Brain microvascular endothelial cell (primary cell): ENCODE results near the gene RECK.
"Not testable (repeated sequence)": the region's sequence is repeated elsewhere in the genome, so short reads cannot be mapped to it uniquely, and the experiment has no call there.

ENCODE experiments used
- DNase-seq: peaks from one replicate; pipeline ENCODE4 v3.0.0-alpha.2; 2020
- H3K27ac ChIP-seq: fragments of 250-450 bp; sonication (Bioruptor Pico); 2 replicates; pipeline ENCODE4 v1.5.1; 2020; ENCODE audit warnings: mild to moderate bottlenecking, moderate library complexity
- H3K27me3 ChIP-seq: fragments of 250-450 bp; sonication (Bioruptor Pico); replicated peaks from 2 replicates; pipeline ENCODE4 v1.5.1; 2020; ENCODE audit warnings: mild to moderate bottlenecking
- H3K36me3 ChIP-seq: fragments of 250-450 bp; sonication (Bioruptor Pico); replicated peaks from 2 replicates; pipeline ENCODE4 v1.5.1; 2020; ENCODE audit warnings: mild to moderate bottlenecking
- H3K4me3 ChIP-seq: 2 replicates; pipeline ENCODE4 v1.5.1; 2011; ENCODE audit warnings: low read depth, mild to moderate bottlenecking, control low read depth, low read length, moderate library complexity
- in situ Hi-C: cut with HindIII; loops from 2 replicates; pipeline ENCODE4 v1.10.0; 2017; ENCODE audit warnings: low sequenced_read_pairs, low pct_ligation_motif_present
- TF ChIP-seq, protein P1 (sequence below): IDR thresholded peaks from 2 replicates; pipeline ENCODE4 v1.5.1; 2011; ENCODE audit warnings: low read depth, mild to moderate bottlenecking, moderate library complexity, low read length, control low read depth, inconsistent platforms; ENCODE audit errors: missing control alignments

Gene RECK

DNA sequence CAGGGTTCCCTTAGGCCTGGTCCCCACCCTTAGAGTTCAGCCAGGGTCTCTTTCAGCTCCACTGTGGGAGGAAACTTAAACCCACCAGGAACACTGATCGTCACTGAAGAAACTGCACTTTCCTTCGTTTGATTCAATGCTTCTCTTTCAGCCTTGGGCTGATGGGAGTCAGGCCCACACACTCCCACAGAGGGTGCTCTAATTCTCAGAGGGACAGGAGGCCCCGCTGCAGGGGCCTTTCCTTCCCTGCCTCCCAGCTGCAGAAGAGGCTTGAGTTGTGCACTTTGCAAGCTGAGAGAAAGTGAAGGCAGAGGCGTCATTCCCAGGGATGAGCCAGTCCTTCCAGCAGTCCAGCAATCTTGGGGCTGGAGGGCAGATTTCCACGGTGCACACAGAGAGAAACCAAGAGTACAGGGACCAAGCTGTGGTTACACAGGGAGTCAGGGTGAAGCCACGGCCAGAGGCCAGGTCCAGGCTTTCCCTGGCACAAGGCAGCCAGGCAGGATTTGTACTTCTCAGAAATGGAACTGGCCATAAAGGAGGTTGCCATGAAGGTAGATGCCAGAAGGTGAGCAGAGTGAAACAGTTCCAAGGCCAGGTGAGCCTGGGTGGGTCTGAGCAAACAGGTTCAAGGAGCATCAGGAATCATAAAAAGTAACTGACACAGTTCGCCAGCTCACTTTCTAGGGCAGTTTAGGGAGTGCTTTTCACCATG lies 89.5 kb downstream of the RECK start:
- Histone ChIP-seq H3K27me3 (no peaks in the 10 kb centered on the region), H3K27ac (no peak overlapping the region), H3K4me3 (no peak overlapping the region), H3K36me3 (peaks cover 14% of the 10 kb centered on the region)
- in situ Hi-C loops: no loop called here
- no peak for DNase-seq
- TF ChIP-seq, protein P1, sequence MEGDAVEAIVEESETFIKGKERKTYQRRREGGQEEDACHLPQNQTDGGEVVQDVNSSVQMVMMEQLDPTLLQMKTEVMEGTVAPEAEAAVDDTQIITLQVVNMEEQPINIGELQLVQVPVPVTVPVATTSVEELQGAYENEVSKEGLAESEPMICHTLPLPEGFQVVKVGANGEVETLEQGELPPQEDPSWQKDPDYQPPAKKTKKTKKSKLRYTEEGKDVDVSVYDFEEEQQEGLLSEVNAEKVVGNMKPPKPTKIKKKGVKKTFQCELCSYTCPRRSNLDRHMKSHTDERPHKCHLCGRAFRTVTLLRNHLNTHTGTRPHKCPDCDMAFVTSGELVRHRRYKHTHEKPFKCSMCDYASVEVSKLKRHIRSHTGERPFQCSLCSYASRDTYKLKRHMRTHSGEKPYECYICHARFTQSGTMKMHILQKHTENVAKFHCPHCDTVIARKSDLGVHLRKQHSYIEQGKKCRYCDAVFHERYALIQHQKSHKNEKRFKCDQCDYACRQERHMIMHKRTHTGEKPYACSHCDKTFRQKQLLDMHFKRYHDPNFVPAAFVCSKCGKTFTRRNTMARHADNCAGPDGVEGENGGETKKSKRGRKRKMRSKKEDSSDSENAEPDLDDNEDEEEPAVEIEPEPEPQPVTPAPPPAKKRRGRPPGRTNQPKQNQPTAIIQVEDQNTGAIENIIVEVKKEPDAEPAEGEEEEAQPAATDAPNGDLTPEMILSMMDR: no peak

DNA sequence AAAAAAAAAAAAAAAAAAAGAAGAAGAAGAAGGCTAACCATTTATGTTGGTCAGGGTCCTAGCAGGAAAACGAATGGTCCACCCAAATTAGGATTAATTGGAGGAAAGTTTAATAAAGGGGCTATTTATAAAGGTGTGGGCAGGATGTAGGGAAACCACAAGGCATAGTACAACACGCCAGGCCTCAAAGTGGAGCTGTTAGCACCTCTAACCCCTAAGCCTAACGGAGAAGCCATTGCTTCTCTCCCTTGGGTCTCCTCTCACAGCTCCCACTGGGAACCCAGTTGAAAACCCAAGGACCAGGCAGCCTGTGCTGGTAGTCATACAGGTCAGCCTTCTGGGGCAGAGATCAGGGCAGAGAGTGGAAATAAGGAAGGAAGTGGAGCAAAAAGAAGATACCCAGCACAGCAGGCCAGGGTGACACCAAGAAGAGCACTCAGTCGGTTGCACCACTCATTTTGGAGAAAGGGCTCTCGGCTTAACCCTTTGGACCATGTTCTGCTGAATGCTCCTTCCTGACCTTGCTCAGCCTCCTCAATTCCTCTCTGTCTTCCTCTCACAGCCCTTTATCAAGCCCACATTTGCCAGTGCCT lies 91.0 kb downstream of the RECK start:
- Histone ChIP-seq H3K27me3 (no peaks in the 10 kb centered on the region), H3K36me3 (peaks cover 5% of the 10 kb centered on the region), H3K27ac (no peak overlapping the region), H3K4me3 (no peak overlapping the region)
- TF ChIP-seq, protein P1: no peak
- DNase-seq: no peak
- in situ Hi-C loops: no loop called here

DNA sequence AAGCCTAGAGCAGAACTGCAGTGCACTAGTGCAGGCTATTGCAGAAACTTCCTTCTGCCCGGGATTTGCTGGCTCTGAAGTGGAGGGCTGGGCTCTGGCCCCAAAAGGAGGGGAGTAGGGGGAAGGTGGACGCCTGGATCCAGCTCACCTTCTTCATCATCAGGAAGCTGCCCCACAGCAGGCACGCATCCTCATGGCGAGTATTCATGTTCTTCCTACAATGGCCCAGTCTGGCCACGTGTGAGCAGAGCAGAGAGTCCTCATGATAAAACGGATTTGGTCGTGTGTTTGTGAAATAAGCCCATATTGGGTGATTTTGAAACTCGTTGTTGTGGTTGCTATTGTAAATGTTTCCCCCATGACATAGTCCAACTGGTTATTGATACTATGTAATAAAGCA lies 91.6 kb downstream of the RECK start:
- TF ChIP-seq, protein P1: no peak
- no peak overlapping the region for H3K4me3 ChIP-seq
- DNase-seq: no peak

DNA sequence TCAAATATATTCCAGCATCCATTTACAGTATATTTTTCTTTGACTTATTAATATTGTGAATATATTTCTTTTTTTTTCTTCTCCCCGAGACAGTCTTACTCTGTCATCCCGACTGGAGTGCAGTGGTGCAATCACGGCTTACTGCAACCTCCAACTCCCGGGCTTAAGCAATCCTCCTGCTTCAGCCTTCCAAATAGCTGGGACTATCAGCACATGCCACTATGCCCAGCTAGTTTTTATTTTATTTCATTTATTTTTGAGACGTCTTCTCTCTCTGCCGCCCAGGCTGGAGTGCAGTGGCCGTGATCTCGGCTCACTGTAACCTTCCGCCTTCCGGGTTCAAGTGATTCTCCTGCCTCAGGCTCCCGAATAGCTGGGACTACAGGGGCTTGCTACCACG lies 92.4 kb downstream of the RECK start:
- in situ Hi-C loops: no loop called here
- no peaks in the 10 kb centered on the region for H3K36me3 ChIP-seq
- no peak for DNase-seq
- H3K4me3 ChIP-seq: no peak overlapping the region
- H3K27me3 ChIP-seq: no peaks in the 10 kb centered on the region
- TF ChIP-seq, protein P1: no peak
- no peak overlapping the region for H3K27ac ChIP-seq

More for the DNA sequence above, 91.6 kb downstream of the RECK start:
- no peak overlapping the region for H3K27ac ChIP-seq
- H3K27me3 ChIP-seq: no peaks in the 10 kb centered on the region
- in situ Hi-C loops: no loop called here
- no peaks in the 10 kb centered on the region for H3K36me3 ChIP-seq

DNA sequence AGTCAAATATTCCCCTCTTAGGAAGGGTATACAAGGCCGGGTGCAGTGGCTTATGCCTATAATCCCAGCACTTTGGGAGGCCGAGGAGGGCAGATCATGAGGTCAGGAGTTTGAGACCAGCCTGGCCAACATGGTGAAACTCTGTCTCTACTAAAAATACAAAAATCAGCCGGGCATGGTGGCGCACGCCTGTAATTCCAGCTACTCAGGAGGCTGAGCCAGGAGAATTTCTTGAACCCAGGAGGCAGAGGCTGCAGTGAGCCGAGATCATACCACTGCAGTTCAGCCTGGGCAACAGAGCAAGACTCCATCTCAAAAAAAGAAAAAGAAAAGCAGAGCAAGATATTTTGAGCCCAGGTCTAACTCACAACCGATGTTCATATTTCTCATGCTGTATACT lies 95.0 kb downstream of the RECK start:
- in situ Hi-C loops, H3K4me3 ChIP-seq, H3K27me3 ChIP-seq, H3K36me3 ChIP-seq, H3K27ac ChIP-seq, DNase-seq: not testable (repeated sequence)

DNA sequence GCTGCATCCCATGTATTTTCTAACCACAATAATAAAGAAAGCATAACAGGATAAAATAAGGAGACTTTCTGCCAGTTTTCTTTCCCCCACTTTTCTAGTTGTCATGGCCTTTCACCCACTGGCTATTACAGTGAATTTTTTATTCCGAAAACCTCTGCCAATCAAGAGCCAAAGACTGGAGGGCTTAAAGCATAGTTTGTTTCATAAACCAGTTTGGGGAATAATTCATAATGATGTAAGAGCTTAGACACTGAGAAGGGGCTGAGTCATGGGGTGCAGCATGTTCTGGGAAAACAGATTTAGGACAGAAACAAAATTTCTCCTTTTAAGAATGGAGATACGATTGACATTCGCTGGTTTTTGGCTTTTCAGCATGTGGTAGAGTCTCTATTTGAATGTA lies 95.4 kb downstream of the RECK start:
- in situ Hi-C loops: no loop called here
- Histone ChIP-seq H3K36me3 (no peaks in the 10 kb centered on the region), H3K27ac (no peak overlapping the region), H3K4me3 (no peak overlapping the region), H3K27me3 (no peaks in the 10 kb centered on the region)
- TF ChIP-seq, protein P1: no peak
- DNase-seq: no peak
